Spinal cord (tissue), 10 donors: ENCODE results near the gene ZFX. TPM values are rescaled to one million over a fixed set of nuclear protein-coding genes. Genes with fewer than 3 reads are reported as not detected.

Experiments used
- DNase-seq, 6 donors: peaks; one replicate each; pipeline versions ENCODE4 v3.0.0 to v3.0.0-alpha.2; 2013 to 2015; ENCODE audit warnings: low spot score in 6 of 6, low read depth in 4 of 6
- H3K27ac ChIP-seq: one replicate; pipeline ENCODE4 v1.5.1; 2013; ENCODE audit warnings: low read depth, low read length, control low read depth
- H3K27me3 ChIP-seq: one replicate; pipeline ENCODE4 v1.6.1; 2013; ENCODE audit warnings: low read length; ENCODE audit not compliant: control insufficient read depth, insufficient read depth
- H3K36me3 ChIP-seq: one replicate; pipeline ENCODE4 v1.6.1; 2013; ENCODE audit warnings: low read length; ENCODE audit not compliant: control insufficient read depth, insufficient read depth
- H3K4me1 ChIP-seq: one replicate; pipeline ENCODE4 v1.6.1; 2013; ENCODE audit warnings: low read length; ENCODE audit not compliant: control insufficient read depth, insufficient read depth
- H3K4me3 ChIP-seq: one replicate; pipeline ENCODE4 v1.5.1; 2013; ENCODE audit warnings: low read depth, low read length, control low read depth
- H3K9me3 ChIP-seq: one replicate; pipeline ENCODE4 v1.6.1; 2013; ENCODE audit warnings: low read length; ENCODE audit not compliant: control insufficient read depth, insufficient read depth
- WGBS: methylation state at CpG from one replicate; pipeline ENCODE4 v1.1.5; 2013; ENCODE audit warnings: missing lambda C conversion rate; ENCODE audit not compliant: insufficient coverage; 5-methylcytosine and 5-hydroxymethylcytosine counted together
- polyA plus RNA-seq, 2 donors: library from polyadenylated mRNA; unstranded; fragments of 120-200 nt; gene quantifications; one replicate each; pipeline ENCODE4 v1.2.1, GENCODE V29; 2013; ENCODE audit not compliant: insufficient read length in 2 of 2
- total RNA-seq, 2 donors: library from RNA; depleted of rRNA in 1 of 2; stranded (reverse); fragments of 120-200 nt in 1 of 2; fragments of >200 nt in 1 of 2; gene quantifications; one replicate each; pipeline versions ENCODE4 v1.2.3 to v1.2.4, GENCODE V29; 2013 to 2014
- donor health status: healthy.

The ZFX gene
- total and polyA plus RNA-seq, 4 donors: 15.1 to 72.6 (median 40.0) TPM

DNA sequence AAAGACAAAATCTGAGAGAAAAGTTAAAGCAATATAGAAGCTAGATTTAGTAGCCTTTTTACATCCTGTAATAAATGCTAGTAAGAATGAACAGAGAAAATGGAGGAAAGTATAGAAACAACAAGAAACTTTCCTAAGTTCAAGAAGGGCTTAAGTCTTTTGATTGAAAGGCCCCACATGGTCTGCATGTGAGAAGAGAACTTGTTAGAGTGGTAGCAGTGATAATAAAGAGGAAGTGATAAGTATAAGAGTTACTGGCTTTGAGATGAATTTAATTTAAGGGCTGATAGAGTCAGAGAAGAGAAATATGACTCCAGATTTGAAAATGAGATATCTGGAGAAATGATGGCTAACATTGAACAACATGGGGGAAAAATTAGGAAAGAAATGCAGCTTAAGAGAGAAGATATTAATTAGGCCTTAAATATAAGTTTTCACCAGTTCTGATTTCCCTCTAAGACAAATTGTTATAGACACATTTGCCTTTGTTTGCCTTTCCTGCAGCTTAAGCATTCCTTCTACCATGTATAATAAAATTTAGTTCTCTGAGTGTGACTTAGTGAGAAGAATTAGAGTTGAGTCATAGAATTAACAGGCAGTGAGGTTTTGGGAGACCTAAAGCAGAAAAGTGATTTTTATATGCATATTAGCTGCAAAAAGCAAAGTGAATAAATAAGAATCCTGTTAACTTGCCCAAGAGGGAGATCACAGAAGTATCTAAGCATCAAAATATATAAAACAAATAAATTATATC lies 18.4 kb downstream of the ZFX start:
- H3K27me3 ChIP-seq: no peaks in the 10 kb centered on the region
- no peaks in the 10 kb centered on the region for H3K4me1 ChIP-seq
- DNase-seq: no peak
- no peak overlapping the region for H3K27ac ChIP-seq
- peaks cover 3% of the 10 kb centered on the region for H3K36me3 ChIP-seq
- no peak overlapping the region for H3K4me3 ChIP-seq
- H3K9me3 ChIP-seq: no peaks in the 10 kb centered on the region

DNA sequence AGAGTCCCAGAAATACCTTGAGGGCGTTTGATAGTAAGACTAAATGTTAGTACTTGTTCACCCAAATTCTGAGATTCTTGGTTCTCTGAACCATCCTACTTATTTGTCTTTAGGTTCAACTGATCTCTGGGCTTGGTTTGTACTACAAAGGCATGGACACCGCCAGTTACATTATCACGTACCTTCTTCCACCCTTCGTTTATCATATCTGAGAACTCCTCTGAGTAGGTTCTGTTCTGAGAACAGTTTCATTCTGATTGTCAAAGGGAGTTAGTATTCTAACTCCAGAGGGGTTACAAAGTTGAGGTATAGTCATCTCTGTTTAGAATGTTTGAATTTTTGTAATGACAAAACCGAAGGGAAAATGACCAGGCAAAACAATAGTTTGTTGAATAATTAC lies 19.3 kb downstream of the ZFX start:
- 88% methylated on average over 1 of the region's 5 CpGs for WGBS
- no peak for DNase-seq
- no peak overlapping the region for H3K4me3 ChIP-seq
- H3K27me3 ChIP-seq: no peaks in the 10 kb centered on the region
- no peak overlapping the region for H3K27ac ChIP-seq
- no peaks in the 10 kb centered on the region for H3K4me1 ChIP-seq
- H3K36me3 ChIP-seq: peaks cover 8% of the 10 kb centered on the region
- no peaks in the 10 kb centered on the region for H3K9me3 ChIP-seq

DNA sequence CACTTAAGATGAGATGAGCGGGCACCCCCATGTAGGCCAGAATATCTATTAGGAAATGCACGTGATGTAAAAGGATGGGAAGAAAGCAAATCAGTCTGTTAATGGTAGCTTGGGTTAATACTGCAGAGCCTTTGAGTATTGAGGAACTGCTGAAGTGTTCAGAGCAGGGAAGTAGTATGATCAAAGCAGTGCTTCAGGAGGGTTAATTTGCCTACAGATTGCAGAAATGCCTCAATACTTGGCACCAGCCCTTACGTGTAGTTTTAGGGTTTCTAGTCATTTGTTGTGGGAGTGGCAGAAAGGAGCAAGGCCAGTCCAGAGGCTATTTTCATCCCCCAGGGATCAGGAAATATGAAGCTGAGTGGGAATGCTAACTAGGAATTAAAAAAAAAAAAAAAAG lies 19.7 kb downstream of the ZFX start:
- H3K36me3 ChIP-seq: peaks cover 10% of the 10 kb centered on the region
- WGBS: 64% methylated on average over 2 of the region's 3 CpGs
- H3K4me1 ChIP-seq: no peaks in the 10 kb centered on the region
- H3K4me3 ChIP-seq: no peak overlapping the region
- no peak for DNase-seq
- no peak overlapping the region for H3K27ac ChIP-seq
- no peaks in the 10 kb centered on the region for H3K9me3 ChIP-seq
- no peaks in the 10 kb centered on the region for H3K27me3 ChIP-seq

DNA sequence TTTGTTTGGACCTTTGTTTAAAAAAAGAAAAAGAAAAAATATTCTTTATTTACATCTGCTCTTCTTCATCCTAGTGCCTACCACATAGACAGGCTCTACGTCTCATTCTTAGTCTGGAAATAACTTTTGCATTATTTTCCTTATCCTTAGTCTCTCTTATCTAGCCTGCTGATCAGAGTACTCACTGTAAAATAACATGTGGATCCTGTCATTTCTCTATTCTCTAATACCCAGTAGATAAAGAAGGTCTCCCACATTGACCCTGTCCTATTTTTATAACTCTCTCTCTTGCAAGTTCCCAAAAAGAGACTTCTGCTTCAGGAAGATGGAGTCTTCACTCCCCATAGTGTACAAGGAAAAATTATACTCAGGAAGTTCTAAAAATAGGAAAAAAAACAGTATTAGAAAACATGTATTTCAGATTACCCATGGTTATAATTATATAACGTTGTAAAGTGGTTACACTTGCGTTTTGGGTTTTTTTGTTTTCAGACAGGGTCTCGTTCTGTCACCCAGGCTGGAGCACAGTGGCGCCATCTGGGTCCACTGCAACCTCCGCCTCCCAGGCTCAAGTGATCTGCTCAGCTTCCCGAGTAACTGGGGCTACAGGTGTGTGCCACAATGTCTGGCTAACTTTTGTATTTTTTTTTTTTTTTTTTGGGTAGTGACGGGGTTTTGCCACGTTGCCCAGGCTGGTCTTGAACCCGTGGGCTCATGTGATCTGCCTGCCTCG lies 23.8 kb downstream of the ZFX start:
- H3K27me3 ChIP-seq: no peaks in the 10 kb centered on the region
- H3K9me3 ChIP-seq: no peaks in the 10 kb centered on the region
- DNase-seq: no peak
- 92% methylated on average over 7 of the region's 11 CpGs for WGBS
- peaks cover 33% of the 10 kb centered on the region for H3K36me3 ChIP-seq
- H3K4me3 ChIP-seq: no peak overlapping the region
- H3K4me1 ChIP-seq: no peaks in the 10 kb centered on the region
- no peak overlapping the region for H3K27ac ChIP-seq

DNA sequence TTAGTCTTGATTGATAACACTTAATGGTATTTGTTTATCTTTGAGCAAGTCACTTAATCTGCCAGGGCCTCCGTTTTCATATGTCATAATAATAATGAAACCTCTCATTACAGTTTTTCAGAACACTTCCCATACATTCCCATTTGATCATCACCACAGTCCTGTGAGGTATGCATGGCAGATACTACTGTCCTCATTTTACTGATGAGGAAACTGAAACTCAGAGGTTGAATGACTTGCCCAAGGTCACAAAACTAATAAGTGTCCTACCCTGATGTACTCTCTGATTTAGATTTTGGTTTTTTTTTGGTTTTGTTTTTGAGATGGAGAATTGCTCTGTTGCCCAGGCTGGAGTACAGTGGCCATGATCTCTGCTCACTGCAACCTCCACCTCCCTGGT lies 25.7 kb downstream of the ZFX start:
- Histone ChIP-seq H3K27me3 (no peaks in the 10 kb centered on the region), H3K36me3 (peaks cover 44% of the 10 kb centered on the region), H3K27ac (no peak overlapping the region), H3K9me3 (no peaks in the 10 kb centered on the region), H3K4me3 (no peak overlapping the region), H3K4me1 (no peaks in the 10 kb centered on the region)
- no peak for DNase-seq
- no CpG with 5 or more reads among the region's 1 CpG for WGBS

DNA sequence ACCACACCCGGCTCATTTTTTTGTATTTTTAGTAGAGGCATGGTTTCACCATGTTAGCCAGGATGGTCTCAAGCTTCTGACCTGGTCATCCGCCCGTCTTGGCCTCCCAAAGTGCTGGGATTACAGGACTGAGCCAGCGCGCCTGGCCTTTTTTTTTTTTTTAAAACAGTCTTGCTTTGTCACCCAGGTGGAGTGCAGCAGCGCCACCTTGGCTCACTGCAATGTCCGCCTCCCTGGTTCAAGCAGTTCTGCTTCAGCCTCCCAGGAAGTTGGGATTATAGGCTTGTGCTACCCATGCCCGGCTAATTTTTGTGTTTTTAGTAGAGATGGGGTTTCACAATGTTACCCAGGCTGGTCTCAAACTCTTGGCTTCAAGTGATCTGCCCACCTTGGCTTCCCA lies 28.9 kb downstream of the ZFX start:
- Histone ChIP-seq H3K9me3 (no peaks in the 10 kb centered on the region), H3K27ac (no peak overlapping the region), H3K4me3 (no peak overlapping the region), H3K27me3 (no peaks in the 10 kb centered on the region), H3K4me1 (no peaks in the 10 kb centered on the region), H3K36me3 (peaks cover 42% of the 10 kb centered on the region)
- WGBS: 94% methylated on average over 7 of the region's 8 CpGs
- no peak for DNase-seq

DNA sequence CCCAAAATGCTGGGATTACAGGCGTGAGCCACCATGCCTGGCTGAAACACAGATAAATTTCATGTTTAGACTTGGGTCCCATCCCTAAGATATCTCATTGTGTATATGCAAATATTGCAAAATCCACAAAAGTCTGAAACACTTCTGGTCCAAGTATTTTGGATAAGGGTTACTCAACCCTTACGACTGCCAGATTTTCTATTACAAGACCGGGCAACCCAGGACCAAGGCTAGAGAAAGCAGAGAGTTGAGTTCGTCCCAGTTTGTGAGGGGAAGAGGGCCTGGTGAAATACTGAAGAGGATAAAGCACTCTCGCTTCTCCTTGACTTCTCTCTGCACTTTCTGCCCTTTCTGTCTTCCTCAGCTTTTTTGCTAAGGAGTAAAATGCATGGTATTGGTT lies 34.5 kb downstream of the ZFX start:
- WGBS: 91% methylated on average over 3 of the region's 5 CpGs
- Histone ChIP-seq H3K4me1 (no peaks in the 10 kb centered on the region), H3K36me3 (peaks cover 16% of the 10 kb centered on the region)

DNA sequence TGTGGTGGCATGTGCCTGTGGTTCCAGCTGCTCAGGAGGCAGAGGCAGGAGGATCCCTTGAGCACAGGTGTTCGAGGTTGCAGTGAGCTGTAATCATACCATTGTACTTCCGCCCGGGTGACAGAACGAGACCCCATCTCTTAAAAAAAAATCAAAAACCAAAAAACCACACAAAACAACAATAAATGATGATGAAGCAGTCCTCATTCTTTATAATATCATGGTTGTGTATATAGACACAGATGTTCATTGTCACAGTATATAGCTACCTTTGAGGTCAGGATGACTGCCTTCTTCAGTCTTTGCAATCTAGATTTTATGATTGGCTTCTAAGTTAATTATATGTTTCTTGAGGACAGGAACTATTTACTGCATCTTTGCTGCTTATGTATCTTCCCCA lies 37.0 kb downstream of the ZFX start:
- peaks cover 6% of the 10 kb centered on the region for H3K36me3 ChIP-seq
- DNase-seq: no peak
- WGBS: no CpG with 5 or more reads among the region's 4 CpGs
- no peak overlapping the region for H3K27ac ChIP-seq
- no peaks in the 10 kb centered on the region for H3K9me3 ChIP-seq
- no peak overlapping the region for H3K4me3 ChIP-seq
- H3K4me1 ChIP-seq: no peaks in the 10 kb centered on the region
- H3K27me3 ChIP-seq: no peaks in the 10 kb centered on the region

More for the DNA sequence above, 34.5 kb downstream of the ZFX start:
- Histone ChIP-seq H3K9me3 (no peaks in the 10 kb centered on the region), H3K27me3 (no peaks in the 10 kb centered on the region), H3K27ac (no peak overlapping the region), H3K4me3 (no peak overlapping the region)
- DNase-seq: no peak

DNA sequence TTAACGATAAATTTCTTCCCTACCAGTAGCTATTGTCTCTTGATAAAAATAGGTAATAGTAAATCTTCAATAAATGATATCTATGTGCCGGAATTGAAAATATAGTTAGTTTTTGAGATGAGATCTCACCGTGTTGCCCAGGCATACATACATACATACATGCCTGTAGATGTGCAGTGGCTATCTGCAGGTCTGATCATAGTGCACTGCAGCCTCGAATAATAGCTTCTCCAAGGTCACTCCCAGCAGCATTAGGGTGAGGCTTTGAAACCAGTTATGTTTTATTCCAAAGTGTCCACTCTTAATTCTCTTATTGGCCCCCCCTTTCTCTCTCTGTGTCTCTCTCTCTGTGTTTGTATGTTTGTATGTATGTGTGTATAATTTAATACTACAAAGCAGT lies 37.5 kb downstream of the ZFX start:
- Histone ChIP-seq H3K4me1 (no peaks in the 10 kb centered on the region), H3K36me3 (peaks cover 6% of the 10 kb centered on the region), H3K9me3 (no peaks in the 10 kb centered on the region), H3K4me3 (no peak overlapping the region), H3K27ac (no peak overlapping the region), H3K27me3 (no peaks in the 10 kb centered on the region)
- no CpG with 5 or more reads among the region's 4 CpGs for WGBS
- DNase-seq: no peak

DNA sequence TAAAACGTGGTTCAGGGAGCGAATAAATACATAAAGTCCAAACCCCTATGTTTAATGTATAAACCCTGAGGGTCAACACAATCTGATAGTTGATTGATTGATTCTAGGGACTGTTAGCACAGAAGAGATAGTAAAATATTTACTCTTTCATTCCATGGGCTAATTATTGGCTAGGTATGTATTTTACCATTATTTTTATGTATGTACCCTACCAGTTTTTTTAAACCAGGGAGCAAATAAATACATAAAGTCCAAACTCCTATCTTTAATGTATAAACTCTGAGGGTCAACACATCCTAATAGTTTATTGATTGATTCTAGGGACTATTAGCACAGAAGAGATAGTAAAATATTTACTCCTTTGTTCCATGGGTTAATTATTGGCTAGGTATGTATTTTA lies 40.0 kb downstream of the ZFX start:
- H3K9me3 ChIP-seq: no peaks in the 10 kb centered on the region
- DNase-seq: no peak
- H3K4me1 ChIP-seq: no peaks in the 10 kb centered on the region
- WGBS: no CpG with 5 or more reads among the region's 2 CpGs
- H3K4me3 ChIP-seq: no peak overlapping the region
- H3K36me3 ChIP-seq: peaks cover 9% of the 10 kb centered on the region
- H3K27ac ChIP-seq: no peak overlapping the region
- no peaks in the 10 kb centered on the region for H3K27me3 ChIP-seq
